KOPT-K1 (cell line): ENCODE measurements around the gene ATXN10.

Experiments
- H3K27ac ChIP-seq: fragments of 200-600 bp; sonication (generic); 2 replicates; pipeline ENCODE4 v1.5.1; 2016; ENCODE audit warnings: antibody characterized with exemption, mild to moderate bottlenecking, low read depth, low read length; ENCODE audit not compliant: poor library complexity, severe bottlenecking
- H3K36me3 ChIP-seq: fragments of 200-600 bp; sonication (generic); 2 replicates; pipeline ENCODE4 v1.5.1; 2017; ENCODE audit warnings: antibody characterized with exemption, mild to moderate bottlenecking, low read length, moderate library complexity; ENCODE audit not compliant: insufficient read depth
- H3K9me3 ChIP-seq: fragments of 200-600 bp; sonication (generic); 2 replicates; pipeline ENCODE4 v1.5.1; 2017; ENCODE audit warnings: antibody characterized with exemption, low read length, mild to moderate bottlenecking; ENCODE audit not compliant: insufficient read depth, poor library complexity, severe bottlenecking

Gene ATXN10

DNA sequence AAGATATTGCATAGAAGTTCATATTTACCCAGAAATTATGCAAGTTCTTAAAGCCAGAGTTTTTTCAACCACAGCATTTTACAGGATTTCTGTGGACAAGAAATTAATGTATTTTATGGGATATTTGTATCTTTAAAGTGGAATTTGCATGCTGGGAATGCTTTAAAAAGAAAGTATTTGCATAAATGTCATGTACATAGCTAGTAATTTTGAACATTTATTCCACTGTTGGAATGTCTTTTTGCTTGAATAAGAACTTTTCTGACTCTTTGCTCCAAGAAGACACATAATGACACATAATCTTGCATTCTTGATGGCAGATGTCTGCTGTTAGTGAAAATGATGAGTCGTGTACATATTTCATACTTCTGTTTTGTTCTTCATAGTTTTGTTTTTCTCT is 66.6 kb downstream of the ATXN10 start:
- no peak overlapping the region for H3K27ac ChIP-seq
- H3K9me3 ChIP-seq, result peaks cover 5% of the 10 kb centered on the region
- peaks cover 90% of the 10 kb centered on the region for H3K36me3 ChIP-seq

DNA sequence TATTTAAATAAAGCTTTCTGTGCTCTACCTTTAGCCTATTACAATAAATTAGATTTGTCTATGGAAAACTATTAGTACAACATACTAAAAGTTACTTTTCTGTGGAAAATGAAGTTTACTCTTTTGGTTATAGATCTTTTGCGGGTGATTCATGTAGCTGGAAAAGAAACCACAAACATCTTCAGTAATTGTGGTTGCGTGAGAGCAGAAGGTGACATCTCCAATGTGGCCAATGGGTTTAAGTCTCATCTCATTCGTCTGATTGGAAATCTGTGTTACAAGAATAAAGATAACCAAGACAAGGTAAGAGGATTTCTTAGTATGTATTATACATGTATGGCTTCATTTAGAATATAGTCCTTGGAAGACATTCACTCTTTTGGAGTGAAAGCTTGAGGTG is 68.6 kb downstream of the ATXN10 start:
- peaks cover 5% of the 10 kb centered on the region for H3K9me3 ChIP-seq
- H3K27ac ChIP-seq, result no peak overlapping the region
- H3K36me3 ChIP-seq, result peaks cover 96% of the 10 kb centered on the region

DNA sequence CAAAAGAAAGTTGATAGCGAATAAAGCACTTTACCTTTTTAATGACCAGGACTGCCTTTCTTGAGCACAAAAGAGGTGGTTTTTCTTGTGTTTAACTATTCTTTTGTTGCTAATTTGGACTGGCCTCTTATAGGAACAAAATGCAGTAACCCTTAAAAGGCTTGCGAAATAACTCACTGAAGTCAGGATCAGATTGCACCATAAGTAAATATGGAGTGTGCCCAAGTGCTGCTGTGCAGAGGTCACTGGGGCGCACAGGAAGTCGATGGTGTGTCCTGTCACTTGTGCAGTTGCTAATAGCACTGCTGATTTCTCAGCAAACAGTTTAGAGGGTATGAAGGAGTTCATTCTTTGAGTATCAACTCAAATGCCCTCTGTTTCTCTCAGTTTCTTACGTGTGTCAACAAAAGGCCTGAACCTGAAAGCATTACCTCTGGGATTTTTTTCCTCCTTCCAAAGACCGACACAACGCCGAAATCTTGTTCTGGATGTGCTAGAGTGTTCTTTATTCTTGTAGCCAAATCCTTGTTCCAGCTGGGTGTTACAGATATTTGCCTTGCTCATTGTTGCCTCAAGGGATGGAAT is 71.3 kb downstream of the ATXN10 start:
- Histone ChIP-seq H3K9me3 (peaks cover 5% of the 10 kb centered on the region), H3K27ac (no peak overlapping the region), H3K36me3 (peaks cover 93% of the 10 kb centered on the region)

DNA sequence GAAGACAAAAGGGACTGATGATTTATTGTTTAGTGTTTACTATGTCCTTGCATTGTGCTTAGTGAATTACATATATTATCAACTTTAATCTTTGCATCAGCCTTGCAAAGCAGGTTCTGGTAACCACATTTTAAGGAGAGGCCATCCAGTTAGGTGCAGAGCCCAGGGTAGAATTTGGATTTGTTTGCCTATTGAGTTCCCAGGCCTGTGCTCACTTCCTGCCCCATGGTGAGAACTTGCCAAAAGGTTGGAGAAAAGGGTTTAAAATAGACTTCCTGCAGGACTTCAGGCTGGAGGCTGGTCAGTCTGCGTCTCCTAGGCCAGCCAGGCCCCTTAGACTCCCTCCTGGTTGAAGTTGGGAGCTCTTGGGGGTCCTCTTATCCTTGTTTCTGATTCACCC is 72.1 kb downstream of the ATXN10 start:
- peaks cover 5% of the 10 kb centered on the region for H3K9me3 ChIP-seq
- peaks cover 86% of the 10 kb centered on the region for H3K36me3 ChIP-seq
- no peak overlapping the region for H3K27ac ChIP-seq

DNA sequence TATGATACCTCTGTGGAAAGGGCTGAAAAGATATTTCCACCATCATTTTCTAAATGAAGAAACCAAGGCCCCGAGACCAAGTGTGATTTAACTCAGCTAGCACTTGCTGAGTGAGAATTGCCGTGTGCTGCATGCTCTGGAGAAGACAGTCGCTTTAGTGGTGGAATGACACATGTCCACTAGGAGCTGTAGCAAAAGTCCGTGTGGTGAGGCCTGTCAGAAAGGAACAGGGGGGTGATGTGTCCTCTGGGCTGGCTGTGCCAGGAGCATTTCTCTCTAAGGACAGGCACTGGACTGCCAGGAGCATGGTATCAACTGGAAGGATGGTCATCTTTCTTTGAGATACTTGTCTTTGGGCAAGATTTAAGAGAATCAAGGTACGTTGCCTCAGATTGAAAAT is 72.8 kb downstream of the ATXN10 start:
- peaks cover 85% of the 10 kb centered on the region for H3K36me3 ChIP-seq
- peaks cover 5% of the 10 kb centered on the region for H3K9me3 ChIP-seq
- no peak overlapping the region for H3K27ac ChIP-seq

DNA sequence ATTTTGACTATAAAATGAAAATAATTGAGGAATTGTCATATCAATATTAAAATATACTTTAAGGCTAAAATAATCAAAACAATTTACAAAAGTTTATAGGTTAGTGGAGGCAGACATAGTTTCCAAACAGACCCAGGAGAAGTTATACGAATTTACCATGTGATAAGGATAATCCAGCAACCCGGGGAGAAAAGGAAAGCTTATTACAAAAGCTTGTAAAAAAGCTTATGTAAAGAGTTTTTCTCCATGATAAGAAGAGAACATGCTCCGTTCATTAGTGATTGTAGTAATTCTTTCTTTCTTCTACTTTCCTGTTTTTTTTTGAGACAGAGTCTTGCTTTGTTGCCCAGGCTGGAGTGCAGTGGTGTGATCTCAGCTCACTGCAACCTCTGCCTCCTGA is 79.0 kb downstream of the ATXN10 start:
- Histone ChIP-seq H3K27ac (no peak overlapping the region), H3K9me3 (no peaks in the 10 kb centered on the region), H3K36me3 (peaks cover 55% of the 10 kb centered on the region)

DNA sequence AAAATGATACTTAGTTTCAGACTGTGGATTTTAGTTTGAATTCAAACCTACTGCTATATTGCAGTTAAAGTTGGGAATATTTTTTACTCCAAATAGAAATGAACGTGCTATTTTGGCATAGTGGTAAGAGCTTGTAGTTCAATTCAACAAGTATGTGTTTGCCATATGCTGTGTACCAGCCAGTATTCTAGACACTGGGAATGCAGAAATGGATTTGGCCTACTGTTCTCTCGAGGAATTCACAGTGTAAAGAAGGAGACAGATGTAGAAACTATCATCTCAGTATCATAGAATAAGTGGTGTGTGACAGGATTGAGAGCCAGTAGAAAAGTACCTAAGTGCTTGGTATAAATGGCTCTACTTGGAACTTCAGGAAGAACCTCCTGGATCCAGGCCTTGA is 80.4 kb downstream of the ATXN10 start:
- no peak overlapping the region for H3K27ac ChIP-seq

DNA sequence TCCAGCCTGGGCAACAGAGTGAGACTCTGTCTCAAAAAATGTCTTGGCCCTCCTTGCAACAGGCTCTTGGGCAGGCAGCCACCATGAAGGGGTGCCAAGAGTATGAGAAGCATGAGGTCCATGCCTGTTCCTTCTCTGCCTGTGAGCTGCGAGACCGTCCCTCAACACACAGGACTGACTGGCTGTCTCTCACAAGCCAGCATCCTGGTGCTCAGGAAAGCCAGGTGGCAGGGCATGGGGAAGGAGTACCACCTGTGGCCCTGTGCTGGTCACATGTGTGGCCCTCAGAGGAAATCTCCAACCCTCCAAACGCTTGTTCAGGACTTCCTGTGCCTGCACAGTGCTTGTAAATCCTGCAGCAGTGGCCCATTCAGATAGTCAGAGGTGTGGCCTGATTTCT is 83.2 kb downstream of the ATXN10 start:
- H3K27ac ChIP-seq, result no peak overlapping the region

More for the DNA sequence above, 80.4 kb downstream of the ATXN10 start:
- H3K9me3 ChIP-seq, result no peaks in the 10 kb centered on the region
- peaks cover 49% of the 10 kb centered on the region for H3K36me3 ChIP-seq

DNA sequence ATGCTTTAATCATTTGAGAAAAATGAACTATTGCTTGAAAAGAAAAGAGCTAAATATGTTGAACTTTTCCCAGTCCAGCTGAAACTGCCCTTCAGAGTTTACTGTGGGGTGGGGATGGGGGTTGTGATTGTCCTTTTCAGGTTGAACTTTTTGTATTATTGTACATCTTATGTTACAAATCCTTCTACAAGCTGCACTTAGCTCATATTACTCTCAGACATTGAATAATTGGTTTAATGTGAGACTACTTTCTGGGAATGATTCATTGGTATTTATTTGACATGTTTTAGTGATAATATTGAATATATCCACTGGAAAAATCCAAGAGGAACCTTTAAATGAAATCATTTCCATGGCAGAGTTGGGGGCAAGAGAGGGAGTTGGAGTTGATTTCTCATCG is 84.9 kb downstream of the ATXN10 start:
- Histone ChIP-seq H3K27ac (no peak overlapping the region), H3K9me3 (no peaks in the 10 kb centered on the region), H3K36me3 (peaks cover 31% of the 10 kb centered on the region)

More for the DNA sequence above, 83.2 kb downstream of the ATXN10 start:
- Histone ChIP-seq H3K9me3 (no peaks in the 10 kb centered on the region), H3K36me3 (peaks cover 43% of the 10 kb centered on the region)

DNA sequence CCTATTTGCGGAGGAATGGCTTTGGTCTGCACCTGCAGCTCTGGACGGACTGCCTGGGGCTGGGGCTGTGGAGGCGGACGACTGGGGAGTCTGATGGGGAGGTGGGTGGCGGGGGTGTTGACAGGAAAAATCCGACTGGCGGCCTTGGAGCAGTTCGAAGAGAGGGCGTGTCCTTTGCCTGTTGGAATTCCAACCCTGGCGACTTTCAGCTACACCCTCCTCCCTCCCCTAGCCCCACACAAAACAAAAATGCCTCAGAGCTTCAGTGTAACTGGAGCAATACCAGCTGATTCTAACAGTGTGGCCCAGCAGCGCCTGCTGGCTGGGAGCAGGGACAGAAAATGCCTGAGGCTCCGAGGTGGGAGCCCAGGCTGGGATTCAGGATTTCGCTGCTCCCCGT is 85.4 kb downstream of the ATXN10 start:
- no peaks in the 10 kb centered on the region for H3K9me3 ChIP-seq
- H3K36me3 ChIP-seq, result peaks cover 31% of the 10 kb centered on the region
- H3K27ac ChIP-seq, result no peak overlapping the region

DNA sequence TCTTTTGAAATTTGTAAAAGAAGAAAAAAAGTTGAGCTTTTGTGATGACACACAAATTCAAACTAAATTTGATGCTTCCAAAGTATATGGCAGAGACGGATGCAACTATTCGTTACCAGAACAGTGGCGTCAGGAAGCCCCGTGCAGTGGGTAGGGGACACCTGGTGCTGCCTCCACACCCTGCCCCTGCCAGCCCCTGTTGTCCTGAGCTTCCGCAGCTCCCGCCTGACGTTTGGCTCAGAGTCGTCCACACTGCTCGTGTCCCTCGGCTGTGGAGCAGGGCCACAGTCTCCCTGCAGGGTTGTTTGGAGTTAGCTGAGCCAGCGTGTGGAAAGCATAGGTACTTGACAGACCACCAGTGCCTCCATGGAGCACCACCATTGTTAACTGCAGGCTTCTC is 86.3 kb downstream of the ATXN10 start:
- peaks cover 35% of the 10 kb centered on the region for H3K36me3 ChIP-seq
- H3K27ac ChIP-seq, result no peak overlapping the region
- no peaks in the 10 kb centered on the region for H3K9me3 ChIP-seq

DNA sequence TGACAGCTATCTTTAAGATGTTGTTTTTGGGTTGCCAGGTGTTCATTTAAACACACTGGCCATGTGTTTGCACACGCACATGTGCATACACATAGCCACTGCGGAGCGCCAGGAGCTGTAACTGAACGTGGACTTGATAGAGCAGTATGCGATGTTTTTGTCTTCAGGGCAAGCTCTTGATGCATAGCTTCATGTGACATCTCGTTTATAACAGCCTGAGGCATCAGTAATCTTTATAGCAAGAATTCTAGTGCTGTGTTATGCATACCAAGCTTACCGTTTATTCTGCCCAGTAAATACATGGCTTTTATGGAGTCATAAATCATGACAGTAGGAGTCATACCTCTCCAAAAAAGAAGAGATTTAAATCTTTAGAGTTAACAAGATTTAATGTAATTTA is 87.0 kb downstream of the ATXN10 start:
- Histone ChIP-seq H3K9me3 (no peaks in the 10 kb centered on the region), H3K27ac (no peak overlapping the region), H3K36me3 (peaks cover 35% of the 10 kb centered on the region)

DNA sequence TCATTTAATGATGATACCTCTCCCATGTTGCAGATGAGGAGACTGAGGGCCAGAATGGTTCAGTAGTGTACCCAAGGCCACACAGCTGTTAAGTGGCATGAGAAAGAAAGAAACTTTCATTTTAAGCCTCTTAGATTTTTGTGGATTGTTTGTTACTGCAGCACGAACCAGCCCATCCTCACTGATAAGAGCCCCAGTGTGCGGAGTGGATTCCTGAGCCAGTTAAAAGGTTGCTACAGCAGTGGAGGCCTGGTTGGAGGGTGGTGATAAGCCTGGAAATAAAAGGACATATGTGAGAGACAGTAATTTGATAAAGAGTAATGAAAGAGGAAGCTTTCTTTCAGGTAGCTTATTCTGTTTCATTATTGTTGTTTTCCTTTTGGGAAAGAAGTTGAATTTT is 89.0 kb downstream of the ATXN10 start:
- Histone ChIP-seq H3K9me3 (no peaks in the 10 kb centered on the region), H3K27ac (no peak overlapping the region), H3K36me3 (peaks cover 26% of the 10 kb centered on the region)

DNA sequence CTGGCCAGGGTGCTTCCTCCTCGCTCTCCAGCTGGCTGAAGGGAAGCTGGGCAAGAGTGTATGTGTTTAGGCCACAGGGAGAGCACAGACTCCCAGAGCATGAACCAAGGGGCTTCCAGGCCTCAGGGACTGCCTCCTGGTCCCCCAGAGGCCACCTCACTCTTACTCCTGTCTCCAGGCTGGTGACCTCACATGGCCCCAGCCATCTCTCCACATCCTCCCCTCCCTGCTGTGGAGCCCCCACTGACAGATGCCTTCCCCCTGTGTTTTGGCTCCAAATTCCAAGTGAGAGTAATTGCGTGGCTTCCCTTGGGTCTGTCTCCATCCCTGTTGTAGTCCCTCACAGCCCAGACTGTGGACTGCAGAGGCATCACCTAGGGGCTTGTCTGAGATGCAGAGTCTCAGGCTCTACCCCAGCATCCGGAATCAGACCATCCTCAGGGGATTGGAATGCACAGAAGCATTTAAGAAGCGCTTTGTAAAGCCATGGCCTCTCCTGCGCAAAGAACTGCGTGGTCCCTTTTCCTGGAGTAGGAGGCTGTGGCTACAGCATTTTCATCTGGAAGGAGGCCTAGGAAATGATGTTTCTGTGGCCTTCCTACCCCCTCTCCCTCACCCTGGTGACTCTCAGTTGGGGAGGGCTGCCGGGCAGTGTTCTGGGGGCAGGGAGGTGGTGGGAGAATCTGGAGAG is 91.1 kb downstream of the ATXN10 start:
- Histone ChIP-seq H3K36me3 (peaks cover 30% of the 10 kb centered on the region), H3K9me3 (no peaks in the 10 kb centered on the region), H3K27ac (no peak overlapping the region)

DNA sequence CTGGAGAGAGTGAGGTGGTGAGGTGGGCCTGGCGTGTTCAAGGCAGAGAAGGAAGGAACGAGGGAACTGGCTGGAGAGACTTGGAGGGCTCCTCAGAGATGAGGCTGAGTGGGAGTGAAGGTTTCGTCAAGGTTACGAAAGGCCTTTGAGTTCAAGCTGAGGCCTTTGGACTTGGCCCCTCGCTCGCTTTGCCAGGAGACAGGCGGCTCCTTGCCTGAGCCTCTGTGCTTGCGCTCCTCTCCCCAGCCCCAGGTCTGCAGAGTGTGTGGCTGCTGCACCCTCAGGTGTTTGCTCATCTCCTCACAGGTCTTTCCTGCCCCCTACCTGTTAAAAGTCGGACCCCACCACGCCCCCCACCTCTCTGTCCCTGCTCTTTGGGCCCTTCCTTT is 91.6 kb downstream of the ATXN10 start:
- peaks cover 25% of the 10 kb centered on the region for H3K36me3 ChIP-seq
- no peaks in the 10 kb centered on the region for H3K9me3 ChIP-seq
- H3K27ac ChIP-seq, result no peak overlapping the region

DNA sequence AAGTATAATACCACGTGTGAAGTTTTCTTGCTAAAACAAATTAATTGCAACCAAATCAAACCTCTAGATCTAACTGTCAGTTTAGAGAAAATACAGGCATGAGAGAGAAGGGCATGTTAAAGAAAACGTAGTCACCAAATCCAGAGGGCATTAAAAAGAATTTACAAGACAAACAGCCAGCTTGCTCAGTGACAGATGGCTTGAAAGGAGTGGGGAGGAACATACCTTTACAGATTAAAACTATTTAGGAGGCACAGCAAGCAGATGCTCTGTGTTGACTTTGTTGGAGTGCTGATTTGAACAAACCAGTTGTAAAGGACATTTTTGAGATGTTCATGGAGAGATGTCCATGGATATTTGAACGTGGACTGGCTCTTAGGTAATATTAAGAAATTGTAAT is 96.9 kb downstream of the ATXN10 start:
- Histone ChIP-seq H3K36me3 (peaks cover 35% of the 10 kb centered on the region), H3K27ac (no peak overlapping the region), H3K9me3 (no peaks in the 10 kb centered on the region)
